A204.1 (cell line): ENCODE results near the gene GALNT7.
A peak's percentile ranks its signal among the peaks of the same experiment; 100 is the strongest.

ENCODE experiments used
- FAIRE-seq: peaks from 2 replicates; lab custom pipeline; 2012; peaks lifted over from hg19 to GRCh38; lab: Jason Lieb, UNC

Gene GALNT7

GRCh38 chr4:173360587-173361221, 192.1 kb downstream of the GALNT7 start:
- peak; percentile 92 for FAIRE-seq

GRCh38 chr4:173362666-173363065, 194.1 kb downstream of the GALNT7 start:
- FAIRE-seq: no peak

GRCh38 chr4:173365359-173365996, 196.9 kb downstream of the GALNT7 start:
- FAIRE-seq: no peak

GRCh38 chr4:173367285-173367684, 198.7 kb downstream of the GALNT7 start:
- FAIRE-seq: no peak

GRCh38 chr4:173367946-173368345, 199.3 kb downstream of the GALNT7 start:
- FAIRE-seq: no peak

- FAIRE-seq: no peak
Measured at GRCh38 chr4:173370130-173370476, 201.5 kb downstream of the GALNT7 start.

- peak; percentile 90 for FAIRE-seq
Measured at GRCh38 chr4:173370477-173371291, 202.1 kb downstream of the GALNT7 start, which contains the start of gene SAP30. TSS of gene SAP30 (plus strand) at chr4:173370954. CDS start at chr4:173371183, 229 bp downstream.

- FAIRE-seq: no peak
Measured at GRCh38 chr4:173371292-173372192, 202.9 kb downstream of the GALNT7 start.
